SH-SY5Y (cell line): Measurements from ENCODE around the gene IFNA6.

Experiments used
- GATA2 ChIP-seq: IDR thresholded peaks from 2 replicates; pipeline ENCODE4 v1.6.1; 2011; ENCODE audit warnings: mild to moderate bottlenecking, low read depth, low read length
- GATA3 ChIP-seq: IDR thresholded peaks from 2 replicates; pipeline ENCODE4 v1.6.1; 2011; ENCODE audit warnings: low read depth, mild to moderate bottlenecking, low read length, moderate library complexity

DNA sequence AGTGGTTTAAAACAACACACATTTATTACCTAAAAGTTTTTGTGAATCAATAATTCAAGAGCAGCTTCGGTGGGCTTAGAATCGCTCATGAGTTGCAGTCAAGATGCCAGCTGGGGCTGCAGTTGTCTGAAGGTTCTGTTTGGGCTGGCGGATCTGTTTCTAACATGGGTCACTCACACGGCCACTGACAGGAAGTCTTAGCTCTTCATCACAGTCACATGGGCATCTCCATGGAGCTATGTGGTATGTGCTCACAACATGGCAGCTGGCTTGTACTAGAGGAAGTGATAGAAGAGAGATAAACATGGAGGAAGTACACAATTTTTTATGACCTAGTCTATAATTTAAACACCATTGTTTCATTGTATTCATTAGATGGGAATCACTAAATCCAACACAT lies 26.6 kb downstream of the IFNA6 start:
- TF ChIP-seq GATA3 (no peak), GATA2 (no peak)
